Inferior parietal cortex (tissue), 1 donor: ENCODE results near the gene TMC7.
"Not testable (repeated sequence)": the region's sequence is repeated elsewhere in the genome, so short reads cannot be mapped to it uniquely, and the experiment has no call there.

Experiments
- DNase-seq: peaks from one replicate; pipeline ENCODE4 v3.0.0-alpha.2; 2016; ENCODE audit errors: extremely low spot score

The TMC7 gene

DNA sequence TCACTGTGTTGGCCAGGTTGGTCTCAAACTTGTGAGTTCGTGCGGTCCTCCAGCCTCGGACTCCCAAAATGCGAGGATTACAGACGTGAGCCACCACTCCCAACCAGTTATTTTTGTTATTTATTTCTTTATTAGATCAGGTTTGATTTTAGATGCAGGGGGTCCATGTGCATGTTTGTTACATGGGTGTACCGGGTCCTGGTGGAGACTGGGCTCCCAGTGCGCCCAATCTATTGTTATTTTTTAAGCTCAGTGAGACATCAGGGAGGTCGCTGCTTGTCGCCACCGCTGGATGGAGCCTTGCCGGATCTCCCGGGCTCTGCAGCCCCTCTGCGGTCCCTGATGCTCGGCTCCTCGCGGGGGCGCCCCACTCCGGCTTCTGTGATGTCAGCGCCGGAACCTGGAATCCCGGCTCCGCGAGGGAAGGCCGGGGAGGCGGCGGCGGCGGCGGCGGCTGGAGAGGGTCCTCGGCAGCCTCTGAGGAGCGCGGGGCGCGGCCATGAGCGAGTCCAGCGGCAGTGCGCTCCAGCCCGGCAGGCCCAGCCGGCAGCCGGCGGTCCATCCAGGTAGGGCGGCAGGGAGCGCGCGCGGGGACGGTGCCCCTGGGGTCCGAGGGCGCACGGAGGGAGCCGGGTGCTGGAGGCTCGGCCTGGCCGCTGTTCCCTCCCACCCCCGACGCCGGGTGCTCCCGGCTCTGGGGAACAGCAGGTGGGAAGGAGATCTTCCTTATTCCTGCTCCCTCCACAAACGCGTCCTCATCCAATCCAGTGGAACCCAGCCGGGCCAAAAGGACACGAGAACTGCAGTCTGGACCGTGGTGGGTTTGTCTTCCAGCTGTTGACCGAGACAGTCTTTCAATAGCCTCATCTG is at the start of gene TMC7:
Gene TMC7, plus strand, starts transcription at position 370 of the 870 bp plus-strand sequence. Its CDS starts 130 bp downstream, at position 500.
- DNase-seq, result peak; percentile 90

DNA sequence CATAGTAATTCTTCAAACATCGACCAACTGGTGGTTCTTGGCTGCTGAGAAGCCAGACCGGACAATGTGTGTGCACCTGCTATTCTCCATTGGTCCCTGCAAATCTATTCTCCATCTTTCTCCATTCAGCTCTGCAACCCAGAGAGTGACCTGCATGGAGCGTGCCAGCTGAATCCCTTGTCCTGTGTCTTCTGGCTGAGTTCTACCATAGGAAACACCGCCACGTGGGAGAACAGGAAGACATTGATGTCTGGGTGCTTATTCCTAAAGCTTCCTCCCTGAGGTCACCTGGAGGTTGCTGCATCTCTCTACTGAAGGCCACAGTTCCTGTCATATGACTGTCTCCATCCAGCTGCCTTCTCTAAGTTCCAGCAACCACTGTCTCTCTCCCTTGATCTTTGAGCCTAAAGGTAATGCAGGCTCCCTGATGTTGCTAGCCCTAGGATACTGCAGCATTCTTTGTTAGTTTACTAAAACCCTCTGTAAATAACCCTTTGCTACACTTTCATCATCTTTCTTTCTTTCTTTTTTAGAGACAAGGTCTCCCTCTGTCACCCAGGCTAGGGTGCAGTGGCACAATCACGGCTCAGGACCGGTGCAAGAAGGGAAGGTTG is 46.9 kb upstream of the TMC7 start:
- no peak for DNase-seq

DNA sequence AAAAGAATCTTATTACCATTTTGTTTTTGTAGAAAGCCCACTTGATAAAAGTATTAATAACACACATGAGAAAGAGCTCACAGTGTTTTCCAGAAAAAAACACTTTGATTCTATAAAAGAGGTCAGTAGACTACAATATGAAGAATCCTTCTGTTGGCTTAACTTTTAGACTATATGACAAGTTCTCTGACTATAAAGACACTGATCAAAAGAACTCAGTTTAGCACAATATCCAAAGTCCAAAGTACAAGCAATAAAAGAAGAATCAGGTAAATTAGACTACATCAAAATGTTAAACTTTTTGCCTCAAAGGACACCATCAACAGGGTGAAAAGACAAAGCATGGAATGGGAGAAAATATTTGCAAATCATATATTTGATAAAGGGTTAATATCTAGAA is 46.3 kb upstream of the TMC7 start:
- DNase-seq, result no peak

DNA sequence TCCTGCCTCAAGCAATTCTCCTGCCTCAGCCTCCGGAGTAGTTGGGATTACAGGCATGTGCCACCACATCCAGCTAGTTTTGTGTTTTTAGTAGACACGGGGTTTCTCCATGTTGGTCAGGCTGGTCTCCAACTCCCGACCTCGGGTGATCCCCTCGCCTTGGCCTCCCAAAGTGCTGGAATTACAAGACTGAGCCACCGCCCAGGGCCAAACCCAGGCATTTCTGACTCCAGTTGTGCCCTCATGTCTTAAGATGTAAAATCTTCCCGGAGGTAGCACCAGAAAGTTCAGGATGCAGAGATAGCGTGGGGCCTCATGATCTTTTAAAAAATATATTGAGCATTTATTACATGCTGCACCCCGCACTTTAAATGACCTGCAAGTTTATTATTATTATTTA is 44.7 kb upstream of the TMC7 start:
- DNase-seq, result no peak

DNA sequence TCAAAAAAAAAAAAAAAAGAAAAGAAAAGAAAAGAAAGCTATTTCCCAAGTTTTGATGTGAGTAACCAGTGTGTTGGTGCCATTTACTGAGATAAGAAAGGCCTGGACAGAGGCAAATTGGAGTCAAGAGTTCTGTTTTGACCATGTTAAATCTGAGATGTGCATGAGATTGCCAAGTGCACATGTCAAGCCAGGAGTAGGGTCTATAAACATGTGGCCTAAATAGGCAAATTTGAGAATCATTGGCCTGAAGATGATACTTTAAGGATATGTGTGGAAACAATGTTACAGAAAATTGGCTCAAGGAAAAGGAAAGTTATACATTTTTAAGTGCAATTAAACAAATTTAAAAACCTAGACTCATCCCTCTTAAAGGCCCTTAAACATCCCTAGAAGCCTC is 42.3 kb upstream of the TMC7 start:
- no peak for DNase-seq

DNA sequence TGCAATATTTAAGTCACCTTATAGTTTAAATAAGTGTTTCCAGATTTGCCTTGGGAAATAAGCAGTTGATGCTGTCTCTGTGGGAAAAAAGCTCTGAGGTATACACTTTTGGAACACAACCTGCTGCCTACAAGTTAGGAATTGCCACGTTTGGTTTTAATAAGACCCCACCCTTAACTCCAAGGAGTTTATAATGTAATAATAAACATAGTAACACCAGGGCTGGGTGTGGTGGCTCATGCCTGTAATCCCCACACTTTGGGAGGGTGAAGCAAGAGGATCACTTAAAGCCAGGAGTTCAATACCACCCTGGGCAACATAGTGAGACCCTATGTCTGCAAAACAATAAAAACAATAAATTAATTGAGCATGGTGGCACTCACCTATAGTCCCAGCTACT is 41.7 kb upstream of the TMC7 start:
- DNase-seq, result no peak

DNA sequence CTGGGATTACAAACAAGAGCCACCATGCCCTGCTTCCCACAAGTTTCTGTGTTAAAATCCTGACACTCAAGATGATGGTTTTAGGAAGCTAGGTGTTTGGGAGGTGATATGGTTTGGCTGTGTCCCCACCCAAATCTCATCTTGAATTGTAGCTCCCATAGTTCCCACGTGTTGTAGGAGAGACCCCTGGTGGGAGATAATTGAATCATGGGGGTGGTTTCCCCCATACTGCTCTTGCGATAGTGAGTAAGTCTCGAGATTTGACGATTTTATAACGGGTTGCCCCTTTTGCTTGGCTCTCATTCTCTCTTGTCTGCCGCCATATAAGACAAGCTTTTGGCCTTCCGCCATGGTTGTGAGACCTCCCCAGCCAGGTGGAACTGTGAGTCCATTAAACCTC is 40.3 kb upstream of the TMC7 start:
- DNase-seq, result no peak

DNA sequence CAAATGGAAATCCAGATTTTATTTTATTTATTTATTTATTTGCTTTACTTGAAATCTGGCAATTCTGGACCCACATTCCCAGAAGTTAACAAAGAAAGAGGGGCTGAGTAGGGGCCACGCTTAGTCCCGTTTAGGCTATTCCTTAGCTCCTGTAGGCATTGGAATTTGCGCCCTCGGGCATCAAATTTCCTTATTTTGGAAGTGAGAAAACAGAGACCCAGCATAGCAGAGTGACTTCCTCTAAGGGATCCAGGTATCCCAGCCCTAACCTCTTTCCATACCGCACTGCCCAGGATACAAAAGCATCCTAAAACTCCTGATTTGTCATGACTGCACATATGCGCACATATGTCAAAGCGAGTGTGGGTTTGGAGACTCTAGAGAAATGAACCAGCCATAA is 38.5 kb upstream of the TMC7 start:
- DNase-seq, result no peak

DNA sequence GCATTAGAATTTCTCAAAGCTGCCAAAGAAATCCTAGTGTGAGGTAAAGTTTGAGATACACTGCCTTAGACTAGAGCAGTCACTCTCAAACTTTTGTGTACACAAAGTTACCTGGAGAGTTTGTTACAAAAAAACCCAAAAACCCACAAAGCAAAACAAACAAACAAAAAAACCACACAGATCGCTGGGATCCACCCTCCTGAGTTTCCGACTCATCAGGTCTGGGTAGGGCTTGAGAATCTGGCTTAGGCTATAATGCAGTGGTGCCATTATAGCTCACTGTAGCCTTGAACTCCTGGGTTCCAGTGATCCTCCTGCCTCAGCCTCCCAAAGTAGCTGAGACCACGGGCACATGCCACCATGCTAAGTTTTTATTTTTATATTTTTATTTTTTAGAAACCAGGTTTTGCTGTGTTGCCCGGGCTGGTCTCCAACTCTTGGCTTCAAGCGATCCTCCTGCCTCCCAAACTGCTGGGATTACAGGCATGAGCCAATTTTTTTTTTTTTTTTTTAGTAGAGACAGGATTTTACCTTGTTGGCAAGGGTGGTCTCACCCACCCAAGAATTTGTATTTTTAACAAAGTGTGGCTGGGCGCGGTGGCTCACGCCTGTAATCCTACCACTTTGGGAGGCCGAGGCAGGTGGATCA is 35.2 kb upstream of the TMC7 start:
- DNase-seq, result no peak

DNA sequence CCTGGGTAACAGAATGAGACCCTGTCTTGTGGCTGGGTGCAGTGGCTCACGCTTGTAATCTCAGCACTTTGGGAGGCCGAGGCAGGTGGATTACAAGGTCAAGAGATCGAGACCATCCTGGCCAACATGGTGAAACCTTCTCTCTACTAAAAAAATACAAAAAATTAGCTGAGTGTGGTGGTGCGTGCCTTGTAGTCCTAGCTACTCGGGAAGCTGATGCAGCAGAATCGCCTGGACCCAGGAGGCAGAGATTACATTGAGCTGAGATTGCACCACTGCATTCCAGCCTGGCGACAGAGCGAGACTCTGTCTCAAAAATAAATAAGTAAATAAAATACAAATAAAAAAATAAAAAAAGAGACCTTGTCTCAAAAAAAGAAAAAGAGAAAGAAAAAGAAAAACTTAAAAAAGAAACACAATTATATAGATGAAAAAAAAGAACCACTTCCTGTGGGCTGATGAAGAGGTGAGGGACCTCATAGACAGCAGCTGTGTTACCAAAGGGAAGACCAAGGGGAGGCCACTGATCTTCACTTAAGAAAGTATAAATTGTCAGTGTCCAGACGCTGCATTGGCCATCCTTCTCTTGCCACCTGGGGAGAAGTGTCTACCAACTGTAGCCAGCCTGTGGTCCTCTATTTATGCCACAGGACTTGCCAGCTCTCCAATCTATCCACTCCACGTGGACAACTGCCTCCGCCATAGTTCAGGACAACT is 33.1 kb upstream of the TMC7 start:
- DNase-seq, result no peak

DNA sequence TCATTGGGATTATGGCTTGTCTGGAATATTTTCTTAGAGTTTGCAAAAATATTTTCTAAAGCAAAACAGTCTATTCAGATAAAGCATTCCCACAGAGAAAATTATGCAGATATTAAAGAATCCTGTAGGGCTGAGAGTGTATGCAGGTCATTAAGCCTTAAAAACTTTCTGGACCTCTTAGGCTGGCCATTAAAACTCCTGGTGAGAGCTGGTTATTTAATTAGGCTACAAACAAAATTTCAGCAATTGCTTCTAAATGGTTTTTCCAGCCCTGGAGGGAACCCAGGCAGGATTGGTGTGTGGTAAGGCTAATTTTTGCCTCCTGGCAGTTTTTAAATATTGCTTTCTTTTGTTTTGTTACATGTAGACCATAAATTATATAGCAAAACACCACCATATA is 30.2 kb upstream of the TMC7 start:
- DNase-seq, result no peak

DNA sequence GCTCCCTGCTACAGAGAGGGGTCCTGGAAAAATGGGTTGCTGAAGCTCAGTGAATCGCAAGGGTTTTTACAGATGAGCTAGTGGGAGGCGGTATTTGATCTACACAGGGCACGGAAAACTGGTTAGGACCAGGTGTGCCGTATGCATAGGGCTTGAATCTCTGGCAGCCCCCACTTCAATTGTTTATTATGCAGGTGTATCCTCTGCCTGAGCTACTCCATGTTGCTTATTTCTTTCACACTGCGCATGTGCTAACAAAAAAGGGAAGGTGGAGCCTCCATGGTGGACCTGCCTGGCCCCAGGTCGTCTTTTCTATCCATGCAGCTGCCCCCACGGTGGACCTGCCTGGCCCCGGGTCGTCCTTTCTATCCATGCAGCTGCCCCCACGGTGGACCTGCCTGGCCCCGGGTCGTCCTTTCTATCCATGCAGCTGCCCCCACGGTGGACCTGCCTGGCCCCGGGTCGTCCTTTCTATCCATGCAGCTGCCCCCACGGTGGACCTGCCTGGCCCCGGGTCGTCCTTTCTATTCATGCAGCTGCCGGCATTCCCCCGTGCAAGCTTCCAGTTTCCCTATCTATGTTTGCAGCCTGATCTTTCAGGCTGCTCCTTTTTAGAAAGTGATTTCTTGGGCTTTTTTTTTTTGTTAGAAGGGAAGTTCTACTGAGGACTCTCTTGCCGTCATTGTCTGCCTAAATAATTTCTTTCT is 27.7 kb upstream of the TMC7 start:
- DNase-seq, result not testable (repeated sequence)

DNA sequence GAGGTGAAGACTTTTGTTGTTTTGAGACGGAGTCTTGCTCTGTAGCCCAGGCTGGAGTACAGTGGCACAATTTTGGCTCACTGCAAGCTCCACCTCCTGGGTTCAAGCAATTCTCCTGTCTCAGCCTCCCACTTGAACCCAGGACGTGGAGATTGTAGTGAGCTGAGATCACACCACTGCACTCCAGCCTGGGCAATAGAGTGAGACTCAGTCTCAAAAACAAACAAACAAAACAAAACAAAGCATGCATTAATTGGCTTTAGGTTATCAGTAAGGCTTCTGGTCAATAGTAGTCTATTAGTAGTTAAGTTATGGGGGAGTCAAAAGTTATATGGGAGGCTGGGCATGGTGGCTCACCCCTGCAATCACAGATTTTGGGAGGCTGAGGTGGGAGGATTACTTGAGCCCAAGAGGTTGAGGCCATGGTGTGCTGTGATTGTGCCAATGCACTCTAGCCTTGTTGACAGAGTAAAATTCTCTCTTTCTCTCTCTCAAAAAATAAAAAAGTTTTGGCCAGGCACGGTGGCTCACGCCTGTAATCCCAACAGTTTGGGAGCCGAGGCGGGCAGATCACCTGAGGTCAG is 27.0 kb upstream of the TMC7 start:
- not testable (repeated sequence) for DNase-seq

DNA sequence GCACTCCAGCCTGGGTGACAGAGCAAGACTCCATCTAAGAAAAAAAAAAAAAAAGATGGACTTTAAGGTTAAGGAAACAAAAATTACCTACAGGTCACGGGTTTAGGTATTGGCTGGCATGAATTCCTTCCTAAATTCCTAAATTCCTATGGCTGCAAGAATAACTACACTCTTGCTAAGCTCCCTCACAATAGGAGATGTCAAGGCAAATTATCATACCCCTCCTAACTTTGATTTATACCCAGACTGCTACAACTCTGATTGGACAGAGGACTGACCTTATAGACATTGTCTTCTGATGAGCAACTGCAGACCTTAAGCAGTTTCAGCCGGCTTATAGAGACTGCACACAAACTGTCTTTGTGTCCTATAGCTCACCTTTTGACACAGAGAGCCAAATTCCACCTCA is 25.1 kb upstream of the TMC7 start:
- DNase-seq, result no peak

DNA sequence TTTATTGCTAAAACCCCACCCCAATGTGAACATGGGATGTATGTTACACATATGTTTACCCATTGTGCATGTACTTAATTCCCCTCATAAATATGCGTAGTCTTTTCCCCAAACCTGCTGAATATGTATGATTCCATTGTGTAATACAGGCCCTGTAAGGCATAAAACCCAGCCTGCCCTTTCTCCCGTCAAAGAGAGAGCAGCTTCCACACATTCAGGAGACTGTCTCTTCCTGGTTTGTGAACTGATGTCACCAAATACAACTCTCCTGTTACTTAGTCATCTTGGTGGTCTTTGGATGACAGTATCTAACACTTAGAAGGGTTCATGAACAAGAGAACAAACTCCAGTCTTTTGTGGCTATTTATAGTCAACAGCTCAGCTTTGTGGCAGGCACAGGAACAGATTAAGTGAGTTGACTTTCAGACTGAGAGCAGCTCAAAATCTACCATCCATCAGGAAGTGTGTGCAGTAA is 24.7 kb upstream of the TMC7 start:
- no peak for DNase-seq

DNA sequence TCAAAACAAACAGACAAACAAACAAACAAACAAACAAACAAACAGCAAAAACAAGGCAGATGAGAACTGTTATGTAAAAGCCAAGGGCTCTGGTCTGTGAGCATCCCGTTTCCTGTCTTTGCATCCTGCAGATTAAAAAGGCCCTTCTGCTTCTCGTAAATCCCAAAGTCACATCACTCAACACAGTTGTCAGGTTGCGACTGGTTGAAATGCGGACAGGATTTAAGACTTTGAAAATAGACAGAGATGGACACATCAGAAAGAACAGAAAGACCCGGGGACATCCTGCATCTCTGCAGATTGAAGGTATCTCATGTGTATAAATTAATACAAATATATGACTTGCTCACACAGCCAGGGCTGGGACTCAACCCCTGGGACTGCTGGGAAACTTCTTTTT is 18.2 kb upstream of the TMC7 start:
- DNase-seq, result no peak

DNA sequence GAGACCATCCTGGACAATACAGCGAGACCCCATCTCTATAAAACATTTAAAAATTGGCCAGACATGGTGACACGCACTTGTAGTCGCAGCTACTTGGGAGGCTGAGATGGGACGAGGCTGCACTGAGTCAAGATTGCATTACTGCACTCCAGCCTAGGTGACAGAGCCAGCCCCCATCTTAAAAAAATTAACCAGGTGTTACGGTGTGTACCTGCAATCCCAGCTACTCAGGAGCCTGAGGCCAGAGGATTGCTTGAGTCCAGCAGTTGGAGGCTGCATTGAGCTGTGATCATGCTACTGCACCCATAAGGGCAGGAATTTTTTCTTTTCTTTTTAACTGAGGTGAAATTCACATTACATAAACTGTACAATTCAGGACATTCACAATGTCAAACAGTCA is 16.9 kb upstream of the TMC7 start:
- no peak for DNase-seq

DNA sequence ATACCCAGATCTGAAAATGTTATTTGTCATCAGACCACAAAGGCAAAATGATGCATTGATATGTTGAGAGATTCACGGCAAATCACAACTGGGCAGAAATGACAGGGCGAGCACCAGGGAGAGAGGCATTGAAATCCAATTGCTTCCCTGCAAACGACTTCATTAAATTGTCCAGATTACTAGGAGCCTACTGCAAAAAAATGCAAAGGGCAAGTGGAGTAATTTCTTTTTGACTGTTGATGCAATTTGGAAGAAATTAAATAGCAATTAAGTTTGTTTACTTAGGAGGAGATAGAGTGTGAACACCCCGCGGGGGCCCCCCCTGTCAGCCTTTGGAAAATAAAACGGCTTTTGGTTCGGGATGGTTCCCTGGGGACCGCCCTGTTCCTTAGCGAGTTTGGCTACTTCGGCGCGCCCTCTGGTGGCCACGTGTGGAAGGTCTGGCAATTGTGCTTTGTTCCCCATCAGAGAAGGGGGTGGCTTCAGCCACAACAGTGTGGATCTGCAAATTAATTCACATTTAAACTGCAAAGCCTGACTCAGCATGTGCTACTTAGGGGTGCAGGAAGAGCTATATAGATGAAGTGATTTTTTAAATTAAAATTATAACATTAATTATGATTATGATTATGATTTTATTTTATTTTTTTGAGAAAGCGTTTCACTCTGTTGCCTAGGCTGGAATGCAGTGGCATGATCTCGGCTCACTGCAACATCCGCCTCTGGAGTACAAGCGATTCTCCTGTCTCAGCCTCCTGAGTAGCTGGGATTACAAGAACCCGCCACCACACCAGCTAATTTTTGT is 14.5 kb upstream of the TMC7 start:
- DNase-seq, result peak; percentile 95

DNA sequence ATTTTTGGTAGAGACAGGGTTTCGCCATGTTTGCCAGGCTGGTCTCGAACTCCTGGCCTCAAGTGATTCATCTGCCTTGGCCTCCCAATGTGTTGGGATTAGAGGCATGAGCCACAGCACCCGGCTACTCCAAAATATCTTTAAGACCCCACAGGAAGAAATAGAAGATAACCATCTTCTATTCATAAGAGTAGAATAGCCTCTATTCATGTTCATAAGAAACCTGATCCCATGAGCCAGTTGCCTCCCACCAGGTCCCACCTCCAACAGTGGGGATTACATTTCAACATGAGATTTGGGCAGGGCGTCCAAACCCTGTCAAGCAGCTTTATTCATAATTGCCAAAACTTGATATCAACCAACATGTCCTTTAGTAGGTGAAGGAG is 13.9 kb upstream of the TMC7 start:
- DNase-seq, result no peak

DNA sequence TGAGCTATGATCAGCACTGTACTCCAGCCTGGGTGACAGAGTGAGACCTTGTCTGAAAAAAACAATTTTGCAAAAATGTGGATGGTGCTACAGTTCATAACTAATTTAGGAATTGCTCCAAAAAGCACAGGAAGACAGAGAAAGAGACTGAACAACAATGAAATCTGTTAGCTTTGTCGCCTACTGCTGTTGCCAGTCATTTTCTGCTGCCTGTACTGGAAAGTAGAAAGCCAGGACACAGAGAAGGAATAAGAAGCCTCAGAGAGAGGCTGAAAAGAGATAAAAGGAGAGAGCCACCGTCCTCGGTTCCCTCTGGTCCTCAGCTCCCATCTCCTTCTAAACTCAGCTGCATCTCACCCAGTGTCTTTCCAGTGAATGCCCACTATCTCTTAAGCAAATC is 8.6 kb upstream of the TMC7 start:
- no peak for DNase-seq
